ENCODE results near the gene MNS1.

- no peak for TF ChIP-seq CTCF (IDR thresholded peaks at IDR 0.05)
- TF ChIP-seq EZH2 (IDR thresholded peaks at IDR 0.05; ENCODE audit: borderline replicate concordance, insufficient read depth, low read depth, low read length, poor library complexity, severe bottlenecking) = no peak
Measured at GRCh38 chr15:56445746-56446145, 19.2 kb downstream of the MNS1 start.

All from B cell (primary cell).